ENCODE data around the gene MCAT. TPM values are rescaled to one million over a fixed set of nuclear protein-coding genes. Genes with fewer than 3 reads are reported as not detected.

The MCAT gene
- total RNA-seq, 2 donors from 2014 or later = 17.1 to 19.9 TPM

DNA sequence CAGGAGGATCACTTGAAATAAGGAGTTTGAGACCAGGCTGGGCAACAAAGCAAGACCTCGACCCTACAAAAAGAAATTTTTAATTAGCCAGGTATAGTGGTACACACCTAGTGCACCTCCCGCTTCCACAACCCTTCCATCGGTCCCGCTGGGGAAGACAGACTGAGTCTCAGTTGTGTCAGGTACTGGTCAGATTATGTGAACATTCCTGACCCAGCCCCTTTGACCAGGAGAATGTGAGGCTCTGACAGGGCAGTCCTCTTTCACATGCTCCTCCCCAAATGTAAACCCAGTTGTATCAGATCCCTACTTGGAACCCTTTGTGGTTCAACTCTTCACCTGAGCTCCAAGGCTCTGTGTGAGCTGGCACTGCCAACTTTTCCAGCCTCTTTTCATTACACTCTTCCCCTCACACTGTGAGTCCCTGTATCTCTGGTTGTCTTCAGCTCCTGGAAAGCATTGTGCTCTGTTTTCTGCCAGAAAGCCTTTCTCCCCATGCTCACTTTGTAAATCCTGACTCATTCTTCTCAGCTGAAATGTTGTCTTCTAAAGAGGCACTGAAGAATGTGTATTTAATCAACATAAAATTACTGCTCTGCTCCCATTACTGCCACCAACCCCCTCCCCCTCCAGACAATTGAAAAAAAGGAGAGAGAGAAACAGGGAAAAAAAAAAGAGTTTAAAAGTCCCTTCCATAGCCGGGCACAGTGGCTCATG lies 45.8 kb upstream of the MCAT start:
- Histone ChIP-seq H3K27me3 (ENCODE audit: control insufficient read depth, insufficient read depth, low read length, poor library complexity, severe bottlenecking) (peaks cover 4% of the 10 kb centered on the region), H3K9ac (ENCODE audit: extremely low read depth, low read length, poor library complexity, severe bottlenecking) (no peak overlapping the region), H3K27ac (ENCODE audit: low read depth, low read length) (no peak overlapping the region), H3K9me3 (ENCODE audit: control insufficient read depth, low read length) (peaks cover 11% of the 10 kb centered on the region), H3K4me3 (ENCODE audit: low read length) (no peak overlapping the region), H3K36me3 (ENCODE audit: control insufficient read depth, insufficient read depth, low read length) (no peaks in the 10 kb centered on the region), H3K4me1 (ENCODE audit: control insufficient read depth, insufficient read depth, low read length) (peaks cover 6% of the 10 kb centered on the region)
- DNase-seq = peak; percentile 63
- Mint-ChIP-seq H3K27ac (peak overlapping the region; percentile 65), H3K36me3 (ENCODE audit: low read depth) (no peaks in the 10 kb centered on the region), H3K4me1 (peaks cover 17% of the 10 kb centered on the region), H3K9me3 (peaks cover 9% of the 10 kb centered on the region), H3K27me3 (ENCODE audit: insufficient read depth) (peaks cover 7% of the 10 kb centered on the region), H3K4me3 (peak overlapping the region; percentile 16)
- 90% methylated on average over 5 of the region's 5 CpGs for WGBS, 2 experiments (ENCODE audit: insufficient coverage in 1 of 2, insufficient read length in 1 of 2)
- TF ChIP-seq, protein P1, sequence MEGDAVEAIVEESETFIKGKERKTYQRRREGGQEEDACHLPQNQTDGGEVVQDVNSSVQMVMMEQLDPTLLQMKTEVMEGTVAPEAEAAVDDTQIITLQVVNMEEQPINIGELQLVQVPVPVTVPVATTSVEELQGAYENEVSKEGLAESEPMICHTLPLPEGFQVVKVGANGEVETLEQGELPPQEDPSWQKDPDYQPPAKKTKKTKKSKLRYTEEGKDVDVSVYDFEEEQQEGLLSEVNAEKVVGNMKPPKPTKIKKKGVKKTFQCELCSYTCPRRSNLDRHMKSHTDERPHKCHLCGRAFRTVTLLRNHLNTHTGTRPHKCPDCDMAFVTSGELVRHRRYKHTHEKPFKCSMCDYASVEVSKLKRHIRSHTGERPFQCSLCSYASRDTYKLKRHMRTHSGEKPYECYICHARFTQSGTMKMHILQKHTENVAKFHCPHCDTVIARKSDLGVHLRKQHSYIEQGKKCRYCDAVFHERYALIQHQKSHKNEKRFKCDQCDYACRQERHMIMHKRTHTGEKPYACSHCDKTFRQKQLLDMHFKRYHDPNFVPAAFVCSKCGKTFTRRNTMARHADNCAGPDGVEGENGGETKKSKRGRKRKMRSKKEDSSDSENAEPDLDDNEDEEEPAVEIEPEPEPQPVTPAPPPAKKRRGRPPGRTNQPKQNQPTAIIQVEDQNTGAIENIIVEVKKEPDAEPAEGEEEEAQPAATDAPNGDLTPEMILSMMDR (conservative IDR thresholded peaks at IDR 0.05) = no peak

DNA sequence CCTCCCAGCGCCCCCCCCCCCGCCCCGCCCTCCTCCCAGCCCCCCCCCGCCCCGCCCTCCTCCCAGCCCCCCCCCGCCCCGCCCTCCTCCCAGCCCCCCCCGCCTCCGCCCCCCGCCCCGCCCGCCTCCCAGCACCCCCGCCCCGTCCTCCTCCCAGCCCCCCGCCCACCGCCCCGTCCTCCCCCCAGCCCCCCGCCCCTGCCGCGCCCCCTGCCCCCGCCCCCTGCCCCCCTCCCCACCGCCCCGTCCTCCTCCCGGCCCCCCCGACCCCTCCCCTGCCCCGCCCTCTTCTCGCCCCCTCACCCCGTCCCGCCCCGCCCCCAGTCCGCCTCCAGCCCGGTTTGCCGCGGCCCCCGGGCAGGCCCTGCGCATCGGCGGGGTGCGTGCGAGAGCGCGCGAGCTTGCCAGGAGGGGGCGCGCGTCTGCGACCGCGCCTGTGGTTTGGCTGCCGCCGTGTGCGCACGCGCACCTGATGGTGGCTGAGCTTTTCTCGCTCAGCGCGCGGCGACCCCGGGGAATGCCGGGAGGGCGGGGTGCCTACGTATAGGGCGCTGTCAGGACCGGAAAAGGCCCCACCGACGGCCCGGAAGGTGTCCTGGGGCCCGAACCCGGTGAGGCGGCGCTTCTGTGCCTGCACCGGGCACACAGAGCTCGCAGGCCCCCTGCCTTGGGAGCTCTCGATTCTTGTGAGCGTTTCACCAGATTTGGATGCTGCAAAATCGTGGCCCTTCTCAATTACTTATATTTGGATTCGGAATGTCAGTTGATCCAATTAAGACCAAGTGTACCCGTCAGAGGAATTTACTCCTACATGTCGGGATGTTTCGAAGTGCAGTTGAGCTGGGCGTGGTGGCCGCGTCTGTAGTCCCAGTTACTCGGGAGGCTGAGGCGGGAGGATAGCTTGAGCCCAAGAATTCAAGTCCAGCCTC lies 44.2 kb upstream of the MCAT start:
- peaks cover 9% of the 10 kb centered on the region for H3K9me3 Mint-ChIP-seq
- H3K27me3 Mint-ChIP-seq (ENCODE audit: insufficient read depth) = peaks cover 7% of the 10 kb centered on the region
- Histone ChIP-seq H3K27me3 (ENCODE audit: control insufficient read depth, insufficient read depth, low read length, poor library complexity, severe bottlenecking) (peaks cover 4% of the 10 kb centered on the region), H3K27ac (ENCODE audit: low read depth, low read length) (no peak overlapping the region), H3K9me3 (ENCODE audit: control insufficient read depth, low read length) (peaks cover 11% of the 10 kb centered on the region), H3K36me3 (ENCODE audit: control insufficient read depth, insufficient read depth, low read length) (no peaks in the 10 kb centered on the region), H3K4me1 (ENCODE audit: control insufficient read depth, insufficient read depth, low read length) (peaks cover 6% of the 10 kb centered on the region), H3K9ac (ENCODE audit: extremely low read depth, low read length, poor library complexity, severe bottlenecking) (peak overlapping the region; percentile 36), H3K4me3 (ENCODE audit: low read length) (peak overlapping the region; percentile 74)
- H3K36me3 Mint-ChIP-seq (ENCODE audit: low read depth) = no peaks in the 10 kb centered on the region
- TF ChIP-seq, protein P1 (conservative IDR thresholded peaks at IDR 0.05) = peak; percentile 85
- H3K4me1 Mint-ChIP-seq = peaks cover 18% of the 10 kb centered on the region
- WGBS, 2 experiments (ENCODE audit: insufficient coverage in 1 of 2, insufficient read length in 1 of 2) = 14 to 26% methylated on average over 36 to 59 of the region's 86 CpGs
- peak; percentile 98 for DNase-seq
- peak overlapping the region; percentile 92 for H3K27ac Mint-ChIP-seq
- peak overlapping the region; percentile 58 for H3K4me3 Mint-ChIP-seq

DNA sequence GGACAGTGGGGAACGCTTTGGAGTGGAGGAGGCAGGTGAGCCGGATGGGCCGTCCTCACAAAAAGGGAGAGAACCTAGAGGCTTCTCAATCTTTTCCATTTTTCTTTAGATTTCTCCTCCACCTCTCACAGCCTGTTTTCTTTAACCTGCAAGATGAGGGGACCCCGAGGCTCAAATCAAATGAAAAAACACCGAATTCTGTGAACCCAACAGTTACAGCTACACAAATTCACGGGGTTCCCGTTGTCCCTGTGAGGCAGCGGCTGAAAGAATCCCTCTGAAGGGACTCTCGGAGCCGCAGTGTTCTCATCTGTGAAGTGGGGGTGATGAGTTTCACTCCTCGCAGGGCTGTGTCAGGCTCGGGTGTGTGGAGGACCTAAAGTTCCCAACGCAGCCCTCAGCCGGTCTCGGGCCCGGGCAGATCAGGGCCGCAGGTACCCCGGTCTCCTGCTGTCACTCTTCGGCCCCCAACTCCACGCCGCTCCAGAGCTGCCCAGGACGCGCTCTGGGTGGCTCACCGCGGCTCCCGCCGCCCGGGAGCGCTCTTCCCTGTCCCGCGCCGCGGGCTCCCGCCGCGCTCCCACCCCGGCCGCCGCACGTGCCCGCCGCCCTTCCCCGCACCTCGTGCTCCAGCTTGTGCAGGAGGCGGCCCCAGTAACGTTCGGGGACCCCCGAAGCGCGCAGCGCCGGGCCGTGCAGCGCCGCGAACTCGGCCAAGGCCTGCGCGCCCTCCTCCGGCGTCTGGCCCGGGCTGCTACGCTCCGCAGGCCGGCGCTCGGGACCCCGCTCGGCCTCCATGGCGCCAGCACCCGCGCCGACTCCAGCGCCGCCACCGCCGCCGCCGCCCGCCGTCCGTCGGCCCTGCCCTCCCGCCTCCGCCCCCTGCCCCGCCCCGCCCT lies 43.3 kb upstream of the MCAT start, which contains the start of gene TTLL12:
Gene TTLL12 (minus strand): TSS at position 863 of the 899 bp plus-strand sequence. CDS start 65 bp downstream, at position 798.
- DNase-seq = peak; percentile 85
- H3K36me3 ChIP-seq (ENCODE audit: control insufficient read depth, insufficient read depth, low read length) = no peaks in the 10 kb centered on the region
- peaks cover 6% of the 10 kb centered on the region for H3K27me3 Mint-ChIP-seq (ENCODE audit: insufficient read depth)
- H3K9me3 ChIP-seq (ENCODE audit: control insufficient read depth, low read length) = peaks cover 9% of the 10 kb centered on the region
- 0 to 1% methylated on average over 31 to 73 of the region's 87 CpGs for WGBS, 2 experiments (ENCODE audit: insufficient coverage in 1 of 2, insufficient read length in 1 of 2)
- H3K9me3 Mint-ChIP-seq = peaks cover 8% of the 10 kb centered on the region
- H3K27ac Mint-ChIP-seq = peak within 1 kb of the TSS; percentile 92
- H3K4me1 ChIP-seq (ENCODE audit: control insufficient read depth, insufficient read depth, low read length) = peaks cover 6% of the 10 kb centered on the region
- H3K27me3 ChIP-seq (ENCODE audit: control insufficient read depth, insufficient read depth, low read length, poor library complexity, severe bottlenecking) = no peaks in the 10 kb centered on the region
- H3K4me3 ChIP-seq (ENCODE audit: low read length) = peak within 1 kb of the TSS; percentile 96
- H3K27ac ChIP-seq (ENCODE audit: low read depth, low read length) = no peak within 1 kb of the TSS
- TF ChIP-seq, protein P1 (conservative IDR thresholded peaks at IDR 0.05) = no peak
- peaks cover 18% of the 10 kb centered on the region for H3K4me1 Mint-ChIP-seq
- H3K36me3 Mint-ChIP-seq (ENCODE audit: low read depth) = peaks cover 3% of the 10 kb centered on the region
- peak within 1 kb of the TSS; percentile 71 for H3K4me3 Mint-ChIP-seq
- peak within 1 kb of the TSS; percentile 68 for H3K9ac ChIP-seq (ENCODE audit: extremely low read depth, low read length, poor library complexity, severe bottlenecking)
